GM18520 (cell line): ENCODE results near the gene TBC1D14.
A peak's percentile ranks its signal among the peaks of the same experiment; 100 is the strongest.
"Not testable (repeated sequence)": the region's sequence is repeated elsewhere in the genome, so short reads cannot be mapped to it uniquely, and the experiment has no call there.

Experiments
- ATAC-seq: cut with Tn5 transposase; IDR thresholded peaks from one replicate; pipeline ENCODE4 v1.9.1; 2021; ENCODE audit not compliant: unreplicated experiment

The TBC1D14 gene

DNA sequence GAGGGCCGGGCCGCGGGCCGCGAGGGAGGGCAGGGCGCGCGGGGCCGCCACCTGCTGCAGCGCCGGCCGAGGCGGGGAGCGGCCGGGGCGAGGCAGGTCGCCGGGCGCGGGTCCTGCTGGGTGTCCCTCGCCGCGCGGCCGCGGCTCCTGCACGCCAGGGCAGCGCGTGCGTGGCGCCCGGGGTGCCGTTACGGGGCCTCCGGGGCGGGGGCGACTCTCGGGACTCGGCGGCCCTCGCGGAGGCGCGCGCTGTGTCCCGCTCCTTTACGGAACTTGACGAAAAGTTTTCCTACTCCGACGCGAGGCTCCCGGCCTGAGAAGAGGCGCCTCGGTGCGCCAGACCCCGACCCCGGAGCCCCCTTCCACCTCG lies 329 bp downstream of the TBC1D14 start:
- ATAC-seq, result peak; percentile 22

- ATAC-seq, result no peak
These were observed 824 bp downstream of the TBC1D14 start for GRCh38 chr4:6910340-6910959.

DNA sequence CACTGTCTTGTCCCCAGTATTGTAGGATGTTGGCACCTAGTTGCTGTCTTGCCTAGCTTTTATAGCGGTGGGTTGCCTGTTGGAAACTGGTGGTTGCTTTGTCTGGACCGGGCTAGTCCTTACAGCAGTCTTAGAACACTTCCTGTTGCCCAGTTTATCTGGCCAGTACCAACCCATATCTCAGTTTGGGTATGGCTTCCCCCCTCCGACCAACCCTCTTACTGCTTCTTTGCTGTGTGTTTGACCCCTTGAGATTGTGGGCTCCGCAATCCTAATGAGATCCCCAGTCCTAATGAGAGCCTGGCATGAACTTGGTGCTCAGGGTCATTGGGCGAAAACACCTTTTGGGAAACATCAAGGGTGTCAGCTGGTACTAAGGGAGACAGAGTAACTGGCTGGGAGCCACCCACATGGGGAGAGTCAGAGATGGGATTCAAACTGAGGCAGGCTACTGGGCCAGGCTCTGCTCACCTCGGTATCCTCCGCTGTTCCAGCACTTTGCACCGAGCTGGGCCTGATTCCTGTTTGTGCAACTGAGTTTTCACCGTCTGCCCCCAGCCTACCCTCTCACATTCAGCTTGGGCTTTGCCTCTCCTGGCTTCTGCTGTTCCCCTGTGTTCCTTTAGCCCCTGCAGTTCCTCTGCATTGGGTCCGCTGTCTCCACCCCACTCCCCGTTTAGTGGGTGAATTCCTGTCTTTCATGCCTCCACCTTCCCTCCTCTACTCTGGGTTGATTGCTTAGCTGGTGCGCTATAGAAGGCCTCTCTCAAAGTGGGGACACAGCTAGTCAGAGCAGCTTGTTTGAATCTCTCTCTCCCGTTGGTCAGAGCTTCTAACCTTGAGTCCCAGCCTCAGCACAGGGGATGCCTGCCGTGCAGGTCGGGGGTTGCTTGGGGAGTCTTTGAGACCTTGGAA lies 1.6 kb downstream of the TBC1D14 start:
- no peak for ATAC-seq

DNA sequence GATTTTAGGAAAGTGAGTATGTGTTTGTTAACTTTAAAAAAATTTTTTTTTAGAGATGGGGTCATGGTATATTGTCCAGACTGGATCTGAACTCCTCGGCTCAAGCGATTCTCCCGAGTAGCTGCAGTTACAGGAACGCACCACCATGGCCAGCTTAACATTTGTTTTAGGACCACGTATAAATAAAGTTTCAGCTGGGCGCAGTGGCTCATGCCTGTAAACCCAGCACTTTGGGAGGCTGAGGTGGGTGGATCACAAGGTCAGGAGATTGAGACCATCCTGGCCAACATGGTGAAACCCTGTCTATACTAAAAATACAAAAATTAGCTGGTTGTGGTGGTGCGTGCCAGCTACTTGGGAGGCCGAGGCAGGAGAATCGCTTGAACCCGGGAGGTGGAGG lies 2.3 kb downstream of the TBC1D14 start:
- ATAC-seq, result not testable (repeated sequence)

GRCh38 chr4:6912441-6912840 lies 2.8 kb downstream of the TBC1D14 start:
- ATAC-seq, result no peak

GRCh38 chr4:6913350-6913905 lies 3.8 kb downstream of the TBC1D14 start:
- no peak for ATAC-seq

GRCh38 chr4:6914448-6914847 lies 4.8 kb downstream of the TBC1D14 start:
- ATAC-seq, result no peak

DNA sequence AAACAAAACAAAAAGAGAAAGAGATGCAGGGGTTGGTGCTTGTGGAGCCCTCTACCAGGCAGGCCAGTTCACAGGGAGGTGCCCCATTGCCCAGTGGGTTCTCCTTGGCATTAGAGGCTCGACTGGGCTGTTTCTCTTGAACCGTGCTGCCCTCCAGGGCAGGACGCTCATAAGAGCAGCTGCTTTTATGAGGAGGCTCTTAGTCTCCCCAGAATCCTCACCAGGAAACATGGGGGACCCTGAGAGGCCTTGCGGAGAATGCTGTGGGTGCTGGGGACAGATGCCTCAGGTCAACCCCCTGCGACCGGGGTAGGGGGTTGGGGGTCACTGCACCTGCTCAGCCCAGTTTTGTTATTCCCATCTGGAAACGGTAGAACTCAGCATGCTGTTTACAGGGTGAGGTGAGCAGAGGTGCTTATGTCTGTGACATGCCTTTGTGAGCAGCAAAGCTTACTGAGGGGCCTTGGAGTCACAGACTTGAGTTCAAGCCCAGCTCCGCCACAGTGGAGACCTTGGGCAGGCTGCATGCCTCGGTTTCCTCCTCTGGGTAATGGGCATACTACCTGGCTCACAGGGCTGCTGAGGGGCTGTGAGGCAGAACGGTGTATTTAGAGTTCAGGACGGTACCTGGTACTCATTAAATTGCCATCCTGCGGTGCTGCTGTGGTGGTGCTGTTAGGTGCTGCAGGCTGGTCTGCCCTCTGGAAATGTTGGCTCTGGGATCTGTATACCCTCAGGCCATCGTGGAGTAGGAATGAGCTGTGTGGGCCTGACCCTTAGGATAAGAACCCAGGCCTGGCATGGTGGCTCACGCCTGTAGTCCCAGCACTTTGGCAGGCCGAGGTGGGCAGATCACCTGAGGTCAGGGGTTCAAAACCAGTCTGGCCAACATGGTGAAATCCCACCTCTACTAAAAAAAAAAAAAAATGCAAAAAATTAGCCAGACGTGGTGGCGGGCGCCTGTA lies 5.7 kb downstream of the TBC1D14 start:
- no peak for ATAC-seq

DNA sequence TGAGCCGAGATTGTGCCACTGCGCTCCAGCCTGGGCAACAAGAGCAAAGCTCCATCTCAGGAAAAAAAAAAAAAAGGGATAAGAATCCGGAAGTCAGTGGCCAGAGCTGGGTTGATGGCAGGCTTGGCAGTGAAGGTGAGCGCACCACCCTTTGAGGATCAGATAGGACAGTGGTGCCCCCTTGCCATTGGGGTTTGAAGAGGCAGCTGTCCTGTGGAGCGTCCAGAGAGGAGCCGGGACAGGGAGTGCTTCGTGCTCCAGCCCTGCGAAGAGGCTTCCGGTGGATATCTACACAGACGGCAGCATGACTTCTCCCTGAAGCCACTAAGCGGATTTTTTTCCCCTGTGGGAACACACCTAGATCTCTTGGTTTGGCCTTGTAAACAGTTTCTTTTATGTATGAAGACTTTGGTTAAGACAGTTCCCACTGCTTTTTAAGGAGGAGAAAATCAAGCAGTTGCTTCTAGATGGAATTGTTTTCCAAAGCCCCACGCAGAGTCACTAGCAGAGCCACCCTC lies 6.5 kb downstream of the TBC1D14 start:
- no peak for ATAC-seq

- ATAC-seq, result no peak
These were observed 7.2 kb downstream of the TBC1D14 start for GRCh38 chr4:6916587-6917460.

DNA sequence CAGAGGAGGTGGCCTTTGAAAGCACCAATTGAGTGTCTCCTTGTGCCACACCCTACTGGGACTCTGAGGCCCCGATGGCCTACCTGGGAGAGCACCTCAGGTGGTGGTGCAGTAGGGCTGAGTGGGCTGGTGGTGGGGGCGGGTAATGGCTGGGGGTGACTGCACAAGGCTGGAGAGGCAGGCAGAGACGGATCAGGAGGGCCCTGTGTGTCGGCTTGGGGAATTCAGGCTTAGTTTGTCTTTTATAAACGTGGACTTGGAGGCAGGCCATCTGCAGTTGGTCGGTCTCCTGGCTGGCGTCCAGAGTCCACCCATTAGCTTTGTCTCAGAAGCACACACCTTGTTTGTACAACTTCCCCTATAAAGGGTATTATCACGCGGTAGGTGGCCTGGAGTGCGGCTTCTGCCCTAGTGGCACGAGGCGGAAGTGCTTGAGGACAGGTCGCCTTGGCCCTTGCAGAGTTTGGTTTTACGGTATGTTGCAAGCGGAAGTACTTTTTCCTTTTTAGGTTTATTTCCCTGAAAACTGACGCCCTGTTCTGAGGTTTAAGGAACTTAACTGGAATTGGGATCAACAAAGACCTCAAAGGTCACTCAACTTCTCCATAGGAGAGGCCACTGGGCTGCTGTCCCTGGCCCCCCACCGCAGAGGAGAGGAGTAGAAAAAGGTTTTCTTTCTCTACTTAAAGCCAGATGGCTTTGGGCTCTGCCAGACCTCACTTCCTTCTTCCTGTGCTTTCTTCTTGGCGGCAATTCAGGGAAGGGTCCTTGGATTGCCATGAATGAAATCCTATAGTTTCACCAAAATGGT lies 8.0 kb downstream of the TBC1D14 start:
- no peak for ATAC-seq

DNA sequence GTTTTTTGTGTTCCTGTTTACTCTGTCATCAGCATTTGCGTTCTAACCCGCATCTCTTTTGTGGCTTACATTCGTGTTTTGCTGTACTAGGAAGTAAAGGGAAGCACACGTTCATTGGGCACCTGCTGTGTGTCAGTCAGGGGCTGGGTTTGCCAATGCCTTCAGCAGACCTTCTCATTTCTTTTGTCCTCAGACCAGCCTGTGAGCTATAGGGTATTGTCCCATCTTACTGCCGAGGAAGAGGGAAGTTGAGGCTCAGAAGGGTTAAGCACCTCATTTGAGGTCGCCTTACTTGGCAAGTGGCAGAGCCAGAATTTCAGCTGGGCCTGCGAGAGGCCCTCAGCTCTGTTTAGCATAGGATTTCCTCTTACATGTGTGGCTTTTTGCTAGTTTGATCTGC lies 8.7 kb downstream of the TBC1D14 start:
- no peak for ATAC-seq

- no peak for ATAC-seq
These were observed 10.5 kb downstream of the TBC1D14 start for GRCh38 chr4:6920171-6920570.

- no peak for ATAC-seq
These were observed 13.9 kb downstream of the TBC1D14 start for GRCh38 chr4:6923507-6923906.

DNA sequence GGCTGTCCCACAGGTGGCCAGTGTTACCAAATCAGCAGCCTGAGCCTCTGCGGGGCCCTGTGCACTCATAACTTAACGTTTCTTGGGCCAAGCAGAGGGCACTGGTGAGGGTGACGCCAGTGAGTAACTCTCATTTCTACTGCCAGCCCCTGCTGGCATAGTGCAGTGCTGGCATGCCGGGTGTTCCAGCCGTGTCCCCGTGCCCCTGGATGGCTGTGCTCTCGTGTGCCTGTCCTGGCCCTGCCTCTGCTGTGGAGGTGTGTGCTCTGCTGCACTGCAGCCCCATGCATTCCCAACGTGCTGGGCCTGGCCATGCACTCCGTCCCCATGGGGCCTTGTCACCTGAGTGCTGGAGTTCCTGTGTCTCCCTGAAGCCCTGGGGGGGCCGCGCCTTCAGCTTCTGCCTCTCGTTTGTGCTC lies 14.7 kb downstream of the TBC1D14 start:
- ATAC-seq, result no peak

GRCh38 chr4:6925357-6925836 lies 15.8 kb downstream of the TBC1D14 start:
- no peak for ATAC-seq

GRCh38 chr4:6926081-6926480 lies 16.5 kb downstream of the TBC1D14 start:
- ATAC-seq, result no peak

GRCh38 chr4:6926681-6927478 lies 17.3 kb downstream of the TBC1D14 start:
- ATAC-seq, result no peak
